Mucosa of stomach (tissue), 1 donor: ENCODE data around the gene FOLH1.
A peak's percentile ranks its signal among the peaks of the same experiment; 100 is the strongest.
"Not testable (repeated sequence)": the region's sequence is repeated elsewhere in the genome, so short reads cannot be mapped to it uniquely, and the experiment has no call there.

ENCODE experiments used
- H3K27me3 ChIP-seq: one replicate; pipeline ENCODE4 v1.7.0; 2013; ENCODE audit warnings: mild to moderate bottlenecking, low read length; ENCODE audit not compliant: control insufficient read depth, insufficient read depth
- H3K36me3 ChIP-seq: one replicate; pipeline ENCODE4 v1.7.0; 2013; ENCODE audit warnings: low read length; ENCODE audit not compliant: control insufficient read depth, insufficient read depth
- H3K4me1 ChIP-seq: one replicate; pipeline ENCODE4 v1.7.0; 2013; ENCODE audit warnings: mild to moderate bottlenecking, low read length; ENCODE audit not compliant: control insufficient read depth, insufficient read depth
- H3K4me3 ChIP-seq: one replicate; pipeline ENCODE4 v1.7.0; 2013; ENCODE audit warnings: low read length
- H3K9ac ChIP-seq: one replicate; pipeline ENCODE4 v1.7.0; 2013; ENCODE audit warnings: mild to moderate bottlenecking, low read length, moderate library complexity
- H3K9me3 ChIP-seq: one replicate; pipeline ENCODE4 v1.7.0; 2013; ENCODE audit warnings: mild to moderate bottlenecking, low read length, moderate library complexity; ENCODE audit not compliant: control insufficient read depth
- donor health status: Pancreatic carcinoma.

FOLH1 gene

DNA sequence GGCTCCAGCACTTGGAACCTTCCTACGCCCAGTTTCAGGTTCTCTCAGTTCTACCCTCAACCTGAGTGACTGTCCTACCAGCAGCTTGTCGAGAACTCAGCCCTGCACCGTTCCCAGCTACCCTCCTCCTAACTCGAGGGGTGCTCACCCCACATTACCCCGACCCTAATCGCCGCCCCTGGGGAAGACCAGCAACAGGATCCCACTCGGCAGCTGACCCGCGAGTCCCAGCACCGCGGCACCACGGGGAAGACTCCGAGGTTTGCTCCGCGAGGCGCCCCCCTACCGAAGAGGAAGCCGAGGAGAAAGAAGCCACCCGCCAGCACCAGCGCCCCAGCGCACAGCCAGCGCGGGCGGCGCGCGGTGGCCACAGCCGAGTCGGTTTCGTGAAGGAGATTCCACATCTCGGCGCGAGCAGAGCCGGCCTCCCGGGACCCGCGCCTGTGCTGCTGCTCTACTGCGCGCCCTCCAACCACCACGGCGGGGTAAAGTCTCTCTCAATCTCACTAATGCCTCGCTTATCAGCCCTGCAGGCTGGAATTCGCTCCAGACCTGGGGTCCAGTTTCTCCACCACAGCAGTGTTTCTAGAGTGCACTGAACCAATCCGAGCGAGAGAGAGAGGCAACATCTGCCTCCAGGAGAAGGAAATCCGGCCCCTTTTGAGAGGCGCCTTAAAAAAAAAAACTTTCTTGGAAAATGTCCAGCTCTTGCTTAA is at the start of gene FOLH1:
Gene FOLH1, minus strand, starts transcription at position 597 of the 716 bp plus-strand sequence. Its CDS starts 193 bp downstream, at position 404.
- Histone ChIP-seq H3K36me3 (no peaks in the 10 kb centered on the region), H3K9ac (peak within 1 kb of the TSS; percentile 28), H3K4me1 (no peaks in the 10 kb centered on the region), H3K4me3 (no peak within 1 kb of the TSS), H3K9me3 (no peaks in the 10 kb centered on the region), H3K27me3 (no peaks in the 10 kb centered on the region)

DNA sequence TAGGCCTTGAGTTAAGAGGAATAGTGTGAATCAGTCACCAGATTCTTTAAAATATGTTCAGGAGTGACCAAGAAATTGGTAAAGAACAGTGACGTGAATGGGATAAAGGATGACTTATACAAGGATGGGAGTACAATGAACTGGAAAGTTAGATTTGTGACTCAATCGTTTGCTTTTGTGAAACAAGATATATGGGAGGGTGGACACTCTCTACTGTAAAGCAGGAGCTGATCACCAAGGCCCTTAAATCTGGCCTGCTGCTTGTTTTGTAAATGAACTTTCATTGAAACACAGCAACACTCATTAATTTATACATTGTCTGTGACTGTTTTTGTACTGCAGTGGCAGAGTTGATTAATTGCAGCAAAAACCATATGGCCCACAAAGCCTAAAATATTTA is 46.7 kb upstream of the FOLH1 start:
- not testable (repeated sequence) for H3K9ac ChIP-seq, H3K4me1 ChIP-seq, H3K9me3 ChIP-seq, H3K36me3 ChIP-seq, H3K4me3 ChIP-seq, H3K27me3 ChIP-seq

DNA sequence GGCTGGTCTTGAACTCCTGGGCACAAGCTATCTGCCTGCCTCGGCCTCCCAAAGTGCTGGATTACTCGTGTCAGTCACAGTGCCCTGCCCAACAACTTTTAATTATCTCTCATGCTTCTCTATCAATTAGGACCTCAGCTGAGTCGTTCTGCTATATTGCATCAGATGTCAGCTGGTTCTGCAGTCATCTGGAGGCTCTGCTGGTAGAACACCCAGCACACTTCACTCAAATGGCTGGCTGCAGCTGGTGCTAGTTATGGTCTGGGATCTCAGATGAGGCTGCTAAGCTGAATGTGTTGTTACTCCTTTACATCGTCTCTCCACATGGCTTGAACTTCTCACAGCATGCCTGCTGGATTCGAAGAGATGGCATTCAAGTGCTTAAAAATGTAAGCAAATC is 42.8 kb upstream of the FOLH1 start:
- not testable (repeated sequence) for H3K4me3 ChIP-seq, H3K36me3 ChIP-seq, H3K27me3 ChIP-seq, H3K9ac ChIP-seq, H3K4me1 ChIP-seq, H3K9me3 ChIP-seq

DNA sequence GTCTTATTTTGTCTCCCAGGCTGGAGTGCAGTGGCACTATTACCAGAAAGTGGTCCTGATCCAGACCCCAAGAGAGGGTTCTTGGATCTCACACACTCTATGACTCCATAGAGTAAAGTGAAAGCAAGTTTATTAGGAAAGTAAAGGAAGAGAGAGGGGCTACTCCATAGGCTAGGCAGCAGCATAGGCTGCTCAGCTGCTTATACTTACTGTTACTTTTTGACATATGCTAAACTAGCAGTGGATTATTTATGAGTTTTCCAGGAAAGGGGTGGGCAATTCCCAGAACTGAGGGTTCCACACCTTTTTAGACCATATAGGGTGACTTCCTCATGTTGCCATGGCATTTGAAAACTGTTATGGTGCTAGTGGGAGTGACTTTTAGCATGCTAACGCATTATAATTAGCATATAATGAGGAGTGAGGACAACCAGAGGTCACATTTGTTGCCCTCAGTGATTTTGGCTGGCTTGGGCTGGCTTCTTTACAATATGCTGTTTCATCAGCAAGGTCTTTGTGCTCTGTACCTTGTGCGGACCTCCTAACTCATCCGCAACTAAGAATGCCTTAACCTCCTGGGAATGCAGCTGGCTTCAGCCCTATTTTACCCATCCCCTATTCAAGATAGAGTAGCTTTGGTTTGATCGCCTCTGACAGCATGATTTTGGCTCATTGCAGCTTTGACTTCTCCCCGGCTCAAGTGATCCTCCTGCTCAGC is 42.2 kb upstream of the FOLH1 start:
- not testable (repeated sequence) for H3K4me3 ChIP-seq, H3K9me3 ChIP-seq, H3K4me1 ChIP-seq, H3K9ac ChIP-seq, H3K27me3 ChIP-seq, H3K36me3 ChIP-seq

DNA sequence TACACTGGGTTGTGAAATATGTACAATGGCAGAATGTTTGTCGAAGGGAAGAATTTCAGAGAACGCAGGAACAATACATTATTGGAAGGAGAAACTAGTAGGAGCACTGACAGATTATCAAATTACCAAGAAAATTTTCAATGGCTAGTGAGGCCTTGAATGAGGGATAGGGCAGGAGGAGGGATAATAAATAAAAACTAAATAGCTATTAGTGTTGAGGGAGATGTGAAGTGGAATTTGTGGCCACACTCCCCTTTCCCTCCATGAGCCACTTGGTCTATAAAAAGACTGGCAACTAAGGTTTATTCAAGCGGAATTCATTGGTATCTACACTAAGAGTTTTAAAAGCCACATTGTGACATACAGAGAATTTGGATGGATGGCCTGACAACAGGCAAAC is 41.0 kb upstream of the FOLH1 start:
- H3K9ac ChIP-seq, H3K9me3 ChIP-seq, H3K27me3 ChIP-seq, H3K4me1 ChIP-seq, H3K36me3 ChIP-seq, H3K4me3 ChIP-seq: not testable (repeated sequence)

DNA sequence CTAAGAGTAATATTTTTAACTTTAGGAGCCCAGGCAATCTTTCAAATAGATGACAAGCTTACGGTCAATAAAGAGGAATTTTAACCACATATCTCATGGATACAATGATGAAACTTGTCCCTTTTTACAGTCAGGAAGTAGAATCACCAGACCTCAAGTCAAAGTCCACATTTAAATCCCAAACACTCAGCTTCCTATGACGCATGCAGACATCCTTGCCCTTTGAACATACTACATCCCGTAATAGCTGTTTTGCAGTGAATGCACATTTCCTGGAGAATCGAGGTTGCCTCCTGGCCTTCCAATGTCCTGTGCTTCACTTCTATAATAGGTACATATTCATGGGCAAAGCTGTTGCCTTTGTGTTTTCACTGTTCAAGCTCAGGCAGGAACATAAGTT is 25.3 kb upstream of the FOLH1 start:
- not testable (repeated sequence) for H3K4me1 ChIP-seq, H3K27me3 ChIP-seq, H3K9ac ChIP-seq, H3K9me3 ChIP-seq, H3K4me3 ChIP-seq, H3K36me3 ChIP-seq

DNA sequence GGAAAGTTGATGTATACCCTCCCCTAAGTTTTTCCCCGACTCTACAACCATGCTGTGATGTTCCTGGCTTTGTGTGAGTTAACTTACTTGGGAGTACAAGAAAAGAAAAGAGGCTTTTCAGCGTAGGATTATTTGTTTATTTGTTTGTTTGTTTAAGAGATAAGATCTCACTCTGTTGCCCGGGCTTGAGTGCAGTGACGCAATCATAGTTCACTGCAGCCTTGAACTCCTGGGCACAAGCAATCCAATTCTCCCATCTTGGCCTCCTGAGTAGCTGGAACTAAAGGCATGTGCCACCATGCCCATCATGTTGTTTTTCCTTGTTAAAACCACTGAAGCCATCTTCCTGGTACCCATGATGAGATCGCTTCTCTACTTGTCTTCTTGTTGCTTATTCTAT is 24.6 kb upstream of the FOLH1 start:
- H3K9ac ChIP-seq, H3K36me3 ChIP-seq, H3K9me3 ChIP-seq, H3K27me3 ChIP-seq, H3K4me1 ChIP-seq, H3K4me3 ChIP-seq: not testable (repeated sequence)

DNA sequence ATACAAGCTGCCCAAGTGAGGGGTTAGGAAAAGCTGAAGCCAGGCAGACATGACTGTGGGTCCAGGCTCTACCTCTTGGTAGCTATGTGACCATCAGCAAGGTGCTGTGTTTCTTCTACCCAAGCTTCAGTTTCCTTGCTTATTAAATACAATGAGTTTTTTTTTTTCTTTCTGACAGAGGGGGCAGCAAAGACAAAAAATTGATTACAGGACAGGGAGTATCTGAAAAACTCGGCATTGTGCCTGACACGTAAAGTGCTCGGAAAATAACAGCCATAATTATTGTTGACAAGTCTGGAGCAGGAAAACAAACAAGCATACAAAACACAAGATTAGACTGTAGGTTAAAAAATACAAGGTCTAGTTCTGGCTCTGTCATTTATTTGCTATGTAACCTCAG is 23.3 kb upstream of the FOLH1 start:
- H3K9me3 ChIP-seq, H3K27me3 ChIP-seq, H3K4me3 ChIP-seq, H3K4me1 ChIP-seq, H3K36me3 ChIP-seq, H3K9ac ChIP-seq: not testable (repeated sequence)

DNA sequence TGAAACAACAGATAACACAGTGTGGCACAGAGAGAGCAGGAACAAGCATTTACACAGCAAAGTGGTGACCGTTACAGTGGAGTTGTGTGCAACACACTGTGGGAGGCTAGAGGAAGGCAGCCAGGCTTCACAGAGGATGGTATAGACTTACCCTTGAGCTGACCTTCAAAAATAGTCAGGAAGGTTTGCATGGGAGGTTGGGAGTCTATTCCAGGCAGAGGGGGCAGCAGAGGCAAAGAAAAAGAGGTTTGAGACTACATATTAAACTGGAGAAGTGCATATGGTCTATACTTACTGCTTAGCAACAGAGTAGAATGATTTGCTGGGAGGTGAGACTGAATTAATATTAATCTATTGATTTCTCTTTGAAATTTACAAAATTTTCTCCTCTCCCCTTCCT is 22.1 kb upstream of the FOLH1 start:
- not testable (repeated sequence) for H3K4me1 ChIP-seq, H3K9me3 ChIP-seq, H3K4me3 ChIP-seq, H3K36me3 ChIP-seq, H3K27me3 ChIP-seq, H3K9ac ChIP-seq

DNA sequence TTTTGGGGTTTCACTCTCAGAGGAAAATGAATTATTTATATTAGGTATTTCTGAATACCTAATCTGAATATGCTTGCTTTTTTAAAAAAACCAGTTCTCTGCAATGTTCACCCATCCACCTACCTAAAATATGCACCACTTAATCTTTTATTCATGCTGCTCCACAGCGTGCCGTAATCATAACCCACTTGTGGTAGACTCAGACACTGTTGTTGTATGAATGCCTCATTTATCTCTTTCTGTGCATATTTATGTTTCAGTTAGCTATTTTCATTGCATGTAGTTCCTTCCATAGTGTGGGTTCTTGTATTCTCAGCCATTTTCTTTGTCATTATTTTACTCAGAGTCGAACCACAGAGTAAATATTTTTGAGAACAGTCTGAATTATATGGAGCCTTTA is 21.6 kb upstream of the FOLH1 start:
- H3K27me3 ChIP-seq, H3K36me3 ChIP-seq, H3K9me3 ChIP-seq, H3K4me3 ChIP-seq, H3K4me1 ChIP-seq, H3K9ac ChIP-seq: not testable (repeated sequence)

DNA sequence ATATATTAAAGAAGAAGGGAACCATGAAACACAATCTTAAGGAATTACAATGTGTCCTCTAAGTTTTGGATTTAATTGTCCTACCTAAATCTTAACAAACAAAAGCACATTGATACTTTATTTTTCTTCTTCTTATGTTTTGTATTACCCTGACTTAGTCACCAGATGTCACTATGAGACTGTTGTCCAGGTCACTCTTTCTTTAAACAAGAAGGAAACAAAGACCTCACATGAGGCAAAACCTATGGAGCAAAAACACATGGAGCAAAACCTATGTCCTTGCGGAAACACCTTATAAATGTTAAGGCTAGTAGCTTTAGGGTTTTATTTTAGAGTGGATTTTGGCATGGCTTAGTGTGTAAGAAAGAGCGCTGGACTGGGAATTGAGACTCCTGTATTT is 20.7 kb upstream of the FOLH1 start:
- H3K9me3 ChIP-seq, H3K4me3 ChIP-seq, H3K27me3 ChIP-seq, H3K4me1 ChIP-seq, H3K36me3 ChIP-seq, H3K9ac ChIP-seq: not testable (repeated sequence)

DNA sequence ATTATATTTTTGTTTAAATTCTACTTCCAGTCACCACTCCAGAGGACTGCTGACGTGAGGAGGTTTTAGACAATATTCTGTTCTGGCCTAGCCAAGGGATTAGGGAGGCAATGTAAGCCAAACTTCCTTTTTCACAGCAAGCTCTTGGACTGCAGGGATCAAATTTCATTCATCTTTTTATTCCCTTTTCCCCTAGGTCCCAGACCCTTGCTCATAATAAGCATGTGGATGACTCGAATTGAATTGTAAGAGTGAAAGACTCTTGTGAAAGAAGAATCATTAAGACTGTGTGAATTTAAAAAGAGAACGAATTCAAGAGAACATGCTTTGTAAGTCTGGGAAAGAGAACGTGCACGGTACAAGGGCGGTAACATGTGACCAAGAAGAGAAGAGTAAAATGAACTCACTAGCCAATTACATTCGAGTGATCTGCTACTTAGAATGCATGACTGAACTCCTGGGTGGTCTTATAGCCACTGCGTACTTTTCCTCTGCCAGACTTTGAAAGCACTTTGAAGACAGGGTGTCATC is 16.9 kb upstream of the FOLH1 start:
- not testable (repeated sequence) for H3K36me3 ChIP-seq, H3K9me3 ChIP-seq, H3K9ac ChIP-seq, H3K27me3 ChIP-seq, H3K4me1 ChIP-seq, H3K4me3 ChIP-seq

DNA sequence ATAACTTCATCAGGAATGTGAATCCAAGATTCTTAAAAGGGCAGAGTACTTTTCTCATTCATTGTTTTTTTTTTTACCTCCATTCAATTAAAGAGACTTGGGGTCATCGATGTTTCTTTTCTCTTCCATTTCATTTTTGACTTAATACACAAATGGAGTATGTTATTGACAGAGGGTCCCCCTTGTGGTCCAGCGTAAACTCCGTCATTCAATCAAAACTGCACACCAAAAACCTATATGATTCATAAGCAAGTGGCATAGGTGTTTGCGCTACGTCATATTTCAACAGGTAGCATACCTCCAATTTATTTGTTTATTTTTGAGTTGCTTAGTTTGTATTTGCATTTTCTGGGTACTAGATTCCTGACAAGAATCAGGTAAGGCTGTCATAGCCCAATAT is 12.7 kb upstream of the FOLH1 start:
- no peaks in the 10 kb centered on the region for H3K9me3 ChIP-seq
- H3K36me3 ChIP-seq: no peaks in the 10 kb centered on the region
- H3K4me1 ChIP-seq: no peaks in the 10 kb centered on the region
- H3K9ac ChIP-seq: no peak overlapping the region
- no peaks in the 10 kb centered on the region for H3K27me3 ChIP-seq
- no peak overlapping the region for H3K4me3 ChIP-seq
